HepG2 (cell line): Measurements from ENCODE around the gene FRMD4A. TPM values are rescaled to one million over a fixed set of nuclear protein-coding genes. Genes with fewer than 3 reads are reported as not detected.

Source experiments
- ATAC-seq: fragments of 200-7000 bp; cut with Tn5 transposase; 3 replicates; pipeline ENCODE4 v1.9.1; 2020; ENCODE audit warnings: mild to moderate bottlenecking, moderate library complexity
- BruUV-seq: library from RNA; stranded (reverse); fragments of 400-500 nt; replicated peaks from 2 replicates; lab custom pipeline; 2021; lab: Mats Ljungman, UMichigan
- CTCF ChIA-PET: fragments of 300-600 bp; formaldehyde crosslinking; extraction: SDS; loops from one replicate; lab custom pipeline; 2021; ENCODE audit warnings: low total read pairs, inconsistent platforms, low intra/inter-chr PET ratio; lab: Yijun Ruan, JAX
- POLR2A ChIA-PET: fragments of 350-600 bp; sonication (Branson Sonifier 250); formaldehyde crosslinking; loops from one replicate; lab custom pipeline; 2020; ENCODE audit warnings: antibody characterized with exemption, inconsistent platforms; lab: Yijun Ruan, JAX
- DNase-seq: peaks from one replicate; pipeline ENCODE4 v3.0.0-alpha.2; 2015; ENCODE audit warnings: low spot score
- FAIRE-seq: peaks from 3 replicates; lab custom pipeline; 2011; peaks lifted over from hg19 to GRCh38; lab: Jason Lieb, UNC
- H2AFZ ChIP-seq: one replicate; pipeline ENCODE4 v1.6.1; 2011; ENCODE audit warnings: low read length, inconsistent platforms
- H3K27ac ChIP-seq: fragments of 300-600 bp; 3 replicates; pipeline ENCODE4 v1.8.0; 2011; ENCODE audit warnings: mixed run types, mild to moderate bottlenecking, mixed read lengths, low read length, inconsistent platforms; ENCODE audit not compliant: insufficient read depth; ENCODE audit errors: extremely low read length
- H3K27me3 ChIP-seq, 2 experiments: fragments of 200-600 bp in 1 of 2; 2 replicates in 1 of 2; 3 replicates in 1 of 2; pipeline versions ENCODE4 v1.6.0 to v1.8.0; 2011; ENCODE audit warnings: low read length in 2 of 2, mild to moderate bottlenecking in 2 of 2, moderate library complexity in 2 of 2, inconsistent platforms in 1 of 2; ENCODE audit not compliant: insufficient read depth in 2 of 2, control insufficient read depth in 1 of 2
- H3K36me3 ChIP-seq, 2 experiments: fragments of 200-600 bp in 1 of 2; replicated peaks in 1 of 2; 2 replicates in 1 of 2; 3 replicates in 1 of 2; pipeline versions ENCODE4 v1.5.1 to v1.8.0; 2011; ENCODE audit warnings: low read length in 2 of 2, inconsistent platforms in 1 of 2; ENCODE audit not compliant: insufficient read depth in 2 of 2, control insufficient read depth in 1 of 2
- H3K4me1 ChIP-seq: 2 replicates; pipeline ENCODE4 v1.5.1; 2012; ENCODE audit warnings: low read length, inconsistent platforms; ENCODE audit not compliant: insufficient read depth
- H3K4me2 ChIP-seq: 2 replicates; pipeline ENCODE4 v1.6.0; 2011; ENCODE audit warnings: low read depth, low read length, inconsistent platforms
- H3K4me3 ChIP-seq, 3 experiments: fragments of 200-600 bp in 1 of 3; sonication (generic), shearing (Covaris generic) in 1 of 3; replicated peaks in 1 of 3; 2 replicates each; pipeline ENCODE4 v1.5.1; 2011 to 2016; ENCODE audit warnings: low read length in 3 of 3, inconsistent platforms in 2 of 3, low read depth in 2 of 3, mild to moderate bottlenecking in 2 of 3, control low read depth in 1 of 3, mixed read lengths in 1 of 3; ENCODE audit not compliant: insufficient read depth in 1 of 3
- H3K79me2 ChIP-seq: one replicate; pipeline ENCODE4 v1.6.1; 2011; ENCODE audit warnings: low read length, inconsistent platforms; ENCODE audit not compliant: insufficient read depth
- H3K9ac ChIP-seq: 2 replicates; pipeline ENCODE4 v1.6.0; 2011; ENCODE audit warnings: mild to moderate bottlenecking, low read depth, low read length, inconsistent platforms; ENCODE audit not compliant: insufficient read depth
- H3K9me3 ChIP-seq: 2 replicates; pipeline ENCODE4 v1.5.1; 2012; ENCODE audit warnings: mild to moderate bottlenecking, low read length
- H4K20me1 ChIP-seq: 2 replicates; pipeline ENCODE4 v1.6.0; 2011; ENCODE audit warnings: inconsistent platforms, mild to moderate bottlenecking, low read length, moderate library complexity; ENCODE audit not compliant: insufficient read depth
- ATF7 ChIP-seq, 2 experiments: fragments of 450-650 bp in 1 of 2; sonication (generic) in 1 of 2; formaldehyde crosslinking in 1 of 2; IDR thresholded peaks; 2 replicates each; pipeline versions ENCODE4 v1.4.0 to v1.6.1; 2016 to 2020; ENCODE audit warnings: antibody characterized with exemption in 1 of 2, mild to moderate bottlenecking in 1 of 2, missing genetic modification reagents in 1 of 2
- CHD4 ChIP-seq: fragments of 200-600 bp; sonication (generic); IDR thresholded peaks from 2 replicates; pipeline ENCODE4 v1.7.0; 2017; ENCODE audit warnings: mild to moderate bottlenecking, low read length, borderline replicate concordance
- CREB1 ChIP-seq, 2 experiments: fragments of 450-650 bp in 1 of 2; IDR thresholded peaks; 2 replicates each; pipeline ENCODE4 v1.6.1; 2016 to 2017; ENCODE audit warnings: control low read depth in 1 of 2, mild to moderate bottlenecking in 1 of 2, missing compliant biosample characterization in 1 of 2, missing genetic modification characterization in 1 of 2
- JUND ChIP-seq: sonication (generic); formaldehyde crosslinking; IDR thresholded peaks from 2 replicates; pipeline ENCODE4 v1.8.0; 2022; ENCODE audit warnings: mild to moderate bottlenecking, missing genetic modification reagents
- KMT2B ChIP-seq: IDR thresholded peaks from 2 replicates; pipeline ENCODE4 v1.6.1; 2016; ENCODE audit warnings: missing genetic modification reagents, missing compliant biosample characterization
- MNT ChIP-seq: fragments of 450-650 bp; IDR thresholded peaks from 2 replicates; pipeline ENCODE4 v1.6.1; 2016
- MTF1 ChIP-seq: sonication (generic); formaldehyde crosslinking; IDR thresholded peaks from 2 replicates; pipeline ENCODE4 v1.5.0; 2020; ENCODE audit warnings: missing genetic modification reagents
- PCBP1 ChIP-seq: fragments of 200-400 bp; formaldehyde crosslinking; IDR thresholded peaks from 2 replicates; pipeline ENCODE4 v1.6.1; 2017; ENCODE audit warnings: mild to moderate bottlenecking, low read depth, low read length, borderline replicate concordance
- RFX3 ChIP-seq: IDR thresholded peaks from 2 replicates; pipeline ENCODE4 v1.6.1; 2016; ENCODE audit warnings: missing biosample characterization, missing genetic modification reagents
- SMC3 ChIP-seq: IDR thresholded peaks from 2 replicates; pipeline ENCODE4 v1.6.1; 2011; ENCODE audit warnings: low read length, improper control_type of control experiment
- TIGD3 ChIP-seq: sonication (generic); formaldehyde crosslinking; IDR thresholded peaks from 2 replicates; pipeline ENCODE4 v1.5.1; 2020; ENCODE audit warnings: mild to moderate bottlenecking, missing genetic modification reagents, borderline replicate concordance
- ZBTB37 ChIP-seq: sonication (generic); formaldehyde crosslinking; IDR thresholded peaks from 2 replicates; pipeline ENCODE4 v1.4.0; 2020; ENCODE audit warnings: mild to moderate bottlenecking, missing genetic modification reagents
- ZNF709 ChIP-seq: sonication (generic); formaldehyde crosslinking; IDR thresholded peaks from 2 replicates; pipeline ENCODE4 v1.5.0; 2020; ENCODE audit warnings: mild to moderate bottlenecking, missing genetic modification reagents
- ZNF749 ChIP-seq: sonication (generic); formaldehyde crosslinking; IDR thresholded peaks from 2 replicates; pipeline ENCODE4 v1.8.0; 2022; ENCODE audit warnings: mild to moderate bottlenecking, missing genetic modification reagents, moderate library complexity, borderline replicate concordance
- ZNF776 ChIP-seq: sonication (generic); formaldehyde crosslinking; IDR thresholded peaks from 2 replicates; pipeline ENCODE4 v1.4.0; 2020; ENCODE audit warnings: mild to moderate bottlenecking, missing genetic modification reagents
- WGBS: methylation state at CpG from one replicate; pipeline ENCODE4 v1.1.6; 2017; ENCODE audit warnings: low lambda C conversion rate; 5-methylcytosine and 5-hydroxymethylcytosine counted together
- in situ Hi-C: cut with HindIII; loops from 2 replicates; pipeline ENCODE4 v1.10.0; 2017; ENCODE audit warnings: low pct_unique_long_range_greater_than_20kb; ENCODE audit not compliant: extremely low pct_ligation_motif_present
- intact Hi-C: fragments of 100-400 bp; cut with micrococcal nuclease; formaldehyde crosslinking; loops from one replicate; pipeline ENCODE4 v1.10.0; 2022; ENCODE audit not compliant: unreplicated experiment
- polyA plus RNA-seq, 8 experiments: library from polyadenylated mRNA; depleted of rRNA in 3 of 8; stranded (reverse) in 7 of 8; unstranded in 1 of 8; fragments of >200 nt; fragmentation: Illumina TruSeq in 4 of 8; extraction: Trizol in 4 of 8; gene quantifications; 2 replicates each; pipeline versions ENCODE4 v1.2.1 to v1.2.3, GENCODE V29; 2011 to 2016; ENCODE audit warnings: low read depth in 4 of 8, missing spikeins in 1 of 8, mixed read lengths in 1 of 8; ENCODE audit not compliant: insufficient read depth in 1 of 8
- total RNA-seq, 5 experiments: library from RNA; depleted of rRNA; stranded (reverse); fragments of >200 nt; fragmentation: Illumina TruSeq; extraction: Trizol; gene quantifications; 2 replicates each; pipeline ENCODE4 v1.2.3, GENCODE V29; 2016; ENCODE audit warnings: low read depth in 1 of 5

The FRMD4A gene
- total and polyA plus RNA-seq, 2 of the 13 experiments (the other 11 are each of a cell fraction or from before 2014, with no cell fraction given) = 0.09 to 0.26 TPM

- no peaks in the 10 kb centered on the region for H3K4me1 ChIP-seq
- no peaks in the 10 kb centered on the region for H3K79me2 ChIP-seq
- DNase-seq (no peak), ATAC-seq (no peak), FAIRE-seq (no peak)
- H3K36me3 ChIP-seq = 0 out of 5 replicates have a peak, but pooled peaks cover 0 to 3% of the 10 kb centered on the region in 2 experiments
- intact Hi-C loops = no loop called here
- TF ChIP-seq ZBTB37 (CRISPR knock-in tag) (no peak), ATF7 (IDR thresholded peaks at IDR 0.05) (peak; percentile 87), ATF7 (CRISPR knock-in tag; IDR thresholded peaks at IDR 0.05) (no peak), CREB1 (IDR thresholded peaks at IDR 0.05) (peak; percentile 10; the same call in 1 of the 2 replicates), CREB1 (CRISPR knock-in tag; IDR thresholded peaks at IDR 0.05) (no peak)
- no peak overlapping the region for H3K9ac ChIP-seq
- no peak overlapping the region for H3K4me2 ChIP-seq
- H3K4me3 ChIP-seq = no peak overlapping the region
- in situ Hi-C loops = no loop called here
- no TSS peak for BruUV-seq
- no peak overlapping the region for H2AFZ ChIP-seq
- POLR2A ChIA-PET = no interaction called here
- H3K9me3 ChIP-seq = peaks cover 11% of the 10 kb centered on the region
- H4K20me1 ChIP-seq = no peaks in the 10 kb centered on the region
- no peak overlapping the region for H3K27ac ChIP-seq
- CTCF ChIA-PET = no interaction called here
- H3K27me3 ChIP-seq = no peaks in the 10 kb centered on the region
- 96% methylated on average over 1 of the region's 1 CpG for WGBS
These were observed 693.3 kb downstream of the FRMD4A start for GRCh38 chr10:13637303-13637856.

- Histone ChIP-seq H2AFZ (no peak overlapping the region), H3K27ac (no peak overlapping the region), H3K9ac (no peak overlapping the region), H3K27me3 (no peaks in the 10 kb centered on the region), H3K4me1 (no peaks in the 10 kb centered on the region), H3K79me2 (no peaks in the 10 kb centered on the region), H3K4me2 (no peak overlapping the region), H3K9me3 (peaks cover 5% of the 10 kb centered on the region), H3K4me3 (no peak overlapping the region), H3K36me3 (0 out of 5 replicates have a peak, but pooled peaks cover 0 to 3% of the 10 kb centered on the region in 2 experiments), H4K20me1 (no peaks in the 10 kb centered on the region)
- no peak for DNase-seq
- ChIA-PET POLR2A (no interaction called here), CTCF (no interaction called here)
- no TSS peak for BruUV-seq
- FAIRE-seq = no peak
- in situ Hi-C loops (no loop called here), intact Hi-C loops (no loop called here)
- no peak for ATAC-seq
- WGBS = 93% methylated on average over 4 of the region's 4 CpGs
- TF ChIP-seq PCBP1 (no peak), MTF1 (no peak), RFX3 (CRISPR knock-in tag) (no peak), ZNF709 (CRISPR knock-in tag) (no peak), ZNF776 (no peak), SMC3 (no peak), MNT (no peak), JUND (CRISPR knock-in tag) (no peak), CHD4 (no peak), KMT2B (CRISPR knock-in tag) (no peak), TIGD3 (CRISPR knock-in tag) (no peak), ZNF749 (CRISPR knock-in tag) (no peak)
These were observed 693.9 kb downstream of the FRMD4A start for GRCh38 chr10:13636776-13637175.
